Right lobe of liver (tissue), 6 donors: ENCODE results near the gene C6orf62. TPM values are rescaled to one million over a fixed set of nuclear protein-coding genes. Genes with fewer than 3 reads are reported as not detected.
A peak's percentile ranks its signal among the peaks of the same experiment; 100 is the strongest.

ENCODE experiments used
- ATAC-seq, 4 donors: fragments of 200-7000 bp; cut with Tn5 transposase; one replicate each; pipeline ENCODE4 v1.9.1; 2020; ENCODE audit warnings: mild to moderate bottlenecking in 4 of 4, moderate library complexity in 4 of 4
- DNase-seq, 3 donors: peaks; one replicate each; pipeline ENCODE4 v3.0.0-alpha.2; 2020
- H3K27ac ChIP-seq, 3 donors: fragments of 200-600 bp; one replicate each; pipeline ENCODE4 v1.8.0; 2022
- H3K27me3 ChIP-seq, 2 donors: fragments of 200-600 bp; one replicate each; pipeline ENCODE4 v1.8.0; 2022
- H3K36me3 ChIP-seq, 4 donors: fragments of 200-600 bp; sonication (generic) in 1 of 4; one replicate each; pipeline versions ENCODE4 v1.5.1 to v1.8.0; 2017 to 2022; ENCODE audit warnings: control low read depth in 1 of 4
- H3K4me1 ChIP-seq, 4 donors: fragments of 200-600 bp; sonication (generic) in 1 of 4; one replicate each; pipeline versions ENCODE4 v1.5.1 to v1.8.0; 2017 to 2022; ENCODE audit warnings: control low read depth in 1 of 4
- H3K4me3 ChIP-seq, 3 donors: fragments of 200-600 bp; one replicate each; pipeline ENCODE4 v1.8.0; 2022
- H3K9me3 ChIP-seq, 4 donors: fragments of 200-600 bp; sonication (generic) in 1 of 4; one replicate each; pipeline versions ENCODE4 v1.5.1 to v1.8.0; 2017 to 2022; ENCODE audit warnings: control low read depth in 1 of 4
- CTCF ChIP-seq, 4 donors: fragments of 200-600 bp in 3 of 4; fragments of 450-650 bp in 1 of 4; IDR thresholded peaks; one replicate each; pipeline versions ENCODE4 v1.5.1 to v1.8.0; 2016 to 2022; ENCODE audit warnings: antibody characterized with exemption in 4 of 4, mild to moderate bottlenecking in 2 of 4
- POLR2A ChIP-seq: fragments of 450-650 bp; IDR thresholded peaks from one replicate; pipeline ENCODE4 v1.6.1; 2017; ENCODE audit warnings: antibody characterized with exemption, mild to moderate bottlenecking
- WGBS: methylation state at CpG from one replicate; pipeline ENCODE4 v1.1.6; 2018; ENCODE audit warnings: low coverage, low lambda C conversion rate; ENCODE audit not compliant: insufficient coverage; ENCODE audit errors: missing lambda C conversion rate; 5-methylcytosine and 5-hydroxymethylcytosine counted together
- intact Hi-C, 2 donors: fragments of 100-400 bp; cut with DNase I; formaldehyde crosslinking; loops; one replicate each; pipeline versions ENCODE4 v1.11.2 to v1.14.1; 2022
- total RNA-seq, 6 experiments: library from RNA; depleted of rRNA in 2 of 6; stranded (reverse); fragments of >200 nt in 2 of 6; fragmentation: NEBNext Ultra II Directional in 3 of 6; extraction: Animal tissue kit (Norgen Biotek cat#: 25700) in 3 of 6; gene quantifications; one replicate each; pipeline versions ENCODE4 v1.1.0 to v1.2.4, GENCODE V29; 2016 to 2023
- donor health status: DM: no; HTN: yes; CAD: no.
- donor health status: DM: no; HTN: no; CAD: no.
- donor health status: DM: no; HTN: no; CAD: no.
- donor health status: DM: no; HTN: yes; CAD: no.
- donor health status: DM: no; HTN: yes; CAD: no.

C6orf62 gene
- total RNA-seq, 6 experiments from 2014 or later, result 31.1 to 58.3 (median 48.7) TPM

DNA sequence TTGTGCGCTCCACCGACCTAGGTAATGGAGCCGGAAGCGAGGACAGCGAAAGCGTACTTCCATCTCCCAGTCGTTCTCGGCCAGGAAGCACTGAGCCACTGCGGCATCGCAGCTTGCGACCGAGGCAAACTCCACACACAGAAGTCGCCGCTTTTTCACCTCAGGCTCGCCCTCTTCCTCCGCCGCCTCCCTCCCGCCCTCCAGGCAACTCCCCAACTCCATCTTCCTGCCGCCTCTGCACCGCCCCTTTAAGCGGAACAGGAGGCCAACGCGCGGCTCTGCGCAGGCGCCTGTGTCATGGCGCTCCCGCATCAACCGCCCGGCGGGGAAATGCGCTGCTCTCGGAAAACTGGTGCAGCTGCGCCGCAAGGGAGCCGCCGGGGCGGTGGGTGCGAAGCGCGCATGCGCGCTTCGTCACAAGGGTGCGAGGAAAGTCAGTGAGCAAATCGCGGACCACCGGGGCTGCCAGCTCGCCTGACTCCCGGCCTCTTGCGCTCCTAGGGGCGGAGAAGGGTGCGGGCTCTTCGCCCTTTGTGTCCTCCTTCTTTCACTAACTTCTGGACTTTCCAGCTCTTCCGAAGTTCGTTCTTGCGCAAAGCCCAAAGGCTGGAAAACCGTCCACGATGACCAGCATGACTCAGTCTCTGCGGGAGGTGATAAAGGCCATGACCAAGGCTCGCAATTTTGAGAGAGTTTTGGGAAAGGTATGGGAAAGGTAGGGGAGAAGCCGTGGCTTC lies 52.1 kb downstream of the C6orf62 start, which contains the start of the genes ACOT13 and TDP2:
Gene ACOT13 (plus strand): TSS at position 437 of the 737 bp plus-strand sequence. CDS start 187 bp downstream, at position 624.
Gene TDP2 (minus strand): TSS at position 259 of the 737 bp plus-strand sequence. CDS start 37 bp downstream, at position 222.
- Histone ChIP-seq H3K9me3 (no peaks in the 10 kb centered on the region), H3K27ac (peak within 1 kb of the TSS; percentile 94 to 95 (median 95)), H3K27me3 (no peaks in the 10 kb centered on the region), H3K4me1 (peaks cover 0 to 41% (median 17%) of the 10 kb centered on the region in 4 donors), H3K4me3 (peak within 1 kb of the TSS; percentile 83 to 88 (median 86)), H3K36me3 (no peaks in the 10 kb centered on the region)
- intact Hi-C loops, result no loop called here
- 0% methylated on average over 26 of the region's 62 CpGs for WGBS
- ATAC-seq (peak; percentile 83 to 91 (median 87)), DNase-seq (peak; percentile 96 to 97 (median 96))
- TF ChIP-seq CTCF (IDR thresholded peaks at IDR 0.05) (peak; percentile 33 to 52 (median 40)), POLR2A (peak; percentile 86)

DNA sequence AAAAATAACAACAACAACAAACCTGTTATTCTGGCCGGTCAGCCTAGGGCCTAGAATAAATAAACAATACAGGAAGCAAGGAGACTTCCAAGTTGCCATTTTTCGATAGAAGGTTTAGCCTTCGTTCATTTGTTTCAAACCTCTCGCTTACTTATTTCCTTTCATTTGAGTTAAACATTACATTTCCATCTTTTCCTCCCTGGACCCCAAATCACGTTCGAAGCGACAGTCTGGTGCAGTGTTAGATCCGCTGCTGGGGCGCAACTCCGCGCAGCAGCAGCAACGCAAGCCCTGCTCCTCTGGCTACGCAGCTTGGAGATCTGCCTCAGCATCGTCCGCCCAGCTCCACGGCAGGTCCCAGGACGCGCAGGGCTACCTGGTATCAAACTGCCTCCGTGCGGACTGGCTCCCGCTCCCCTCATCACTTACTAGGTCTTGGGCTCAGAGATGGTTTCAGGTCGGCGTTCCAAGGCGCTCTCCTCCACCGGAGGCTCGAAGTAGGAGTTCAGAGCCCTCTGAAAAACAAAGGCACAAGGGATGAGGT lies 52.8 kb downstream of the C6orf62 start:
- DNase-seq (peak; percentile 53 to 75 (median 70)), ATAC-seq (peak; percentile 26 to 52 (median 36))
- no peak for TF ChIP-seq POLR2A
- TF ChIP-seq CTCF (IDR thresholded peaks at IDR 0.05), result no peak
- Histone ChIP-seq H3K27ac (peak overlapping the region; percentile 94 to 95 (median 95)), H3K27me3 (no peaks in the 10 kb centered on the region), H3K4me3 (peak overlapping the region; percentile 83 to 88 (median 86)), H3K4me1 (peaks cover 0 to 41% (median 17%) of the 10 kb centered on the region in 4 donors), H3K9me3 (no peaks in the 10 kb centered on the region), H3K36me3 (no peaks in the 10 kb centered on the region)
- 0% methylated on average over 15 of the region's 26 CpGs for WGBS
- intact Hi-C loops, result no loop called here

DNA sequence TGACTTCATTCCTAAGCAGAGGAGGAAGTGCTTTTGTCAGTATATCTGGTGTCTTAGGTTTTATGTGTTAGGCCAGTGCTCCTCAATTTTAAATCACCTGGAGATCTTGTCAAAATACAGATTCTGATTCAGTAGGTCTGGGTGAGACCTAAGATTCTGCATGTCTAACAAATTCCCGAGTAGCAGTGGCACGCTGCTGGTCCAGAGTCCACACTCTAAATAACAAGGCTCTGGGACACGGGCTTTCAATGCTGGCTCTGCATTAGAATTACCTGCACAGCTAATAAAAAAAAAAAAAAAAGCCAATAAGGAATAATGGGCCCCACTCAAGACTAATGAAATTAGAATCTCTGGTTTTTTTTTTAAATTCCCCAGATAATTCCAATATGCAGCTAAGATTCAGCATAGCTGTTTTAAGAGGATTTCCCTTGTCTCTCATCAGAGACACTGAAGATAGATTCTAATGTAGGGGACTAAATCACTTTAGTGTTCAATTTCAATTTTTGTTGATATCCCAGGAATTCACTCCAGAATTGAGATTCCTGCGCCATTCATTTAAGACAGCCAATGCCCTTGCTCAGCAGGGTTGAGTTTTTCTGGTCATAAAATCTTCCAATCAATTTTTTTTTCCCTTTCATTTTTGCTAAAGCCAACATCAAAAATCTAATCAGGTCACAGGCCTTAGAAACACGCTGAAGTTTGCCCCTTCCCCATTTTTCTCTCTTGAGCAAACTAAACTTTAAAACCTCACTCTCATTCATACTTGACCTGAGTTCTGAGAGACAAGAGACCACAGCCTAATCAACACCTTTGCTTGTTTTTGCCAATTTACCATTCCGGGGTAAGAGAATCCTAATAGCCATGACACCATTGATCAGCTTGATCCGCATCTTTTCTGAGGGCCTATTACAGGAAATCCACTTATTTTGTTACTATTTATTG lies 54.6 kb downstream of the C6orf62 start:
- Histone ChIP-seq H3K27ac (peak overlapping the region in 1 of 3 donors; percentile 29), H3K36me3 (no peaks in the 10 kb centered on the region), H3K4me1 (peaks cover 0 to 31% (median 14%) of the 10 kb centered on the region in 4 donors), H3K9me3 (no peaks in the 10 kb centered on the region), H3K27me3 (no peaks in the 10 kb centered on the region), H3K4me3 (no peak overlapping the region)
- TF ChIP-seq POLR2A (no peak), CTCF (IDR thresholded peaks at IDR 0.05) (no peak)
- 38% methylated on average over 7 of the region's 7 CpGs for WGBS
- intact Hi-C loops, result no loop called here
- no peak for DNase-seq
- no peak for ATAC-seq

DNA sequence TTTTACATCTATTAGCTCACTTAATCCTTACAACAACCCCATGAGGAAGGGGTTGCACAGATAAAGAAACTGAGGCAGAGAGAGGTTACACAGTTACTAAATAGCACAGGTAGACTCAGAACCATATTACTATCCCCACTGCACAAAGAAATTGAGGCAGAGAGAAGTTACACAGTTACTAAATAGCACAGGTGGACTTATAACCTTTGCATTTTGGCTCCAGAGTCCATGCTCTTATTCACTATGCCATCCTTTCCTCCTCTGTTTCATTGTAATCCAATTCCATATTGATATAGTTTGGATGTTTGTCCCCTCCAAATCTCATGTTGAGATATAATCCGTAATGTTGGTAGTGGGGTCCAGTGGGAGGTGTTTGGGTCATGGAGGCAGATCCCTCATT lies 55.8 kb downstream of the C6orf62 start:
- intact Hi-C loops, result no loop called here
- Histone ChIP-seq H3K4me1 (peaks cover 0 to 29% (median 14%) of the 10 kb centered on the region in 4 donors), H3K27me3 (no peaks in the 10 kb centered on the region), H3K36me3 (no peaks in the 10 kb centered on the region), H3K4me3 (no peak overlapping the region), H3K27ac (peak overlapping the region in 1 of 3 donors; percentile 2), H3K9me3 (no peaks in the 10 kb centered on the region)
- DNase-seq, result no peak
- 67% methylated on average over 1 of the region's 1 CpG for WGBS
- ATAC-seq, result no peak
- TF ChIP-seq POLR2A (no peak), CTCF (IDR thresholded peaks at IDR 0.05) (no peak)
